Measurements from ENCODE around the gene DKKL1. TPM values are rescaled to one million over a fixed set of nuclear protein-coding genes. Genes with fewer than 3 reads are reported as not detected.

DKKL1 gene
- total and polyA plus RNA-seq, 4 donors = 0.69 TPM; not detected in 3

- no peak for DNase-seq
These were observed 25.7 kb downstream of the DKKL1 start for GRCh38 chr19:49389406-49389805.

GRCh38 chr19:49390131-49390928, 26.7 kb downstream of the DKKL1 start:
- intact Hi-C loops (cut with DNase I) = loop anchor here in 1 of 2 donors (2.0 to 10.0 kb wide), 2 partner anchors 52 to 154 kb away; no protein-coding TSS in a partner anchor
- Histone ChIP-seq H3K27ac (ENCODE audit: low read depth in 1 of 2, low read length in 2 of 2) (no peak overlapping the region), H3K36me3 (ENCODE audit: control insufficient read depth in 1 of 2, insufficient read depth in 2 of 2, low read length in 1 of 2) (no peaks in the 10 kb centered on the region), H3K4me3 (ENCODE audit: low read length in 2 of 2) (no peak overlapping the region), H3K27me3 (ENCODE audit: control insufficient read depth in 1 of 2, insufficient read depth in 2 of 2, low read length in 1 of 2) (no peaks in the 10 kb centered on the region), H3K9me3 (ENCODE audit: control insufficient read depth, low read length) (no peaks in the 10 kb centered on the region), H3K4me1 (ENCODE audit: control insufficient read depth in 1 of 2, insufficient read depth in 2 of 2, low read length in 2 of 2) (no peaks in the 10 kb centered on the region)
- DNase-seq (no peak), ATAC-seq (ENCODE audit: low FRiP score) (no peak)
- whole genome bisulfite sequencing, 2 donors = 59 to 62% methylated on average over 26 of the region's 26 CpGs

More at GRCh38 chr19:49389406-49389805, 25.7 kb downstream of the DKKL1 start:
- H3K4me1 ChIP-seq (ENCODE audit: control insufficient read depth in 1 of 2, insufficient read depth in 2 of 2, low read length in 2 of 2) = no peaks in the 10 kb centered on the region
- intact Hi-C loops (cut with DNase I) = no loop called here
- H3K9me3 ChIP-seq (ENCODE audit: control insufficient read depth, low read length) = no peaks in the 10 kb centered on the region
- no peak for ATAC-seq (ENCODE audit: low FRiP score)
- 84 to 86% methylated on average over 20 of the region's 20 CpGs for WGBS, 2 donors
- H3K27ac ChIP-seq (ENCODE audit: low read depth in 1 of 2, low read length in 2 of 2) = no peak overlapping the region
- no peaks in the 10 kb centered on the region for H3K27me3 ChIP-seq (ENCODE audit: control insufficient read depth in 1 of 2, insufficient read depth in 2 of 2, low read length in 1 of 2)
- H3K4me3 ChIP-seq (ENCODE audit: low read length in 2 of 2) = no peak overlapping the region
- no peaks in the 10 kb centered on the region for H3K36me3 ChIP-seq (ENCODE audit: control insufficient read depth in 1 of 2, insufficient read depth in 2 of 2, low read length in 1 of 2)

GRCh38 chr19:49390929-49391359, 27.3 kb downstream of the DKKL1 start:
- WGBS, 2 donors = 43 to 51% methylated on average over 9 of the region's 9 CpGs
- H3K27ac ChIP-seq (ENCODE audit: low read depth in 1 of 2, low read length in 2 of 2) = no peak overlapping the region
- ATAC-seq (ENCODE audit: low FRiP score) = no peak
- DNase-seq = no peak
- no peak overlapping the region for H3K4me3 ChIP-seq (ENCODE audit: low read length in 2 of 2)
- H3K27me3 ChIP-seq (ENCODE audit: control insufficient read depth in 1 of 2, insufficient read depth in 2 of 2, low read length in 1 of 2) = no peaks in the 10 kb centered on the region
- intact Hi-C loops (cut with DNase I) = loop anchor here in 1 of 2 donors (2.0 to 10.0 kb wide), 2 partner anchors 52 to 154 kb away; no protein-coding TSS in a partner anchor
- no peaks in the 10 kb centered on the region for H3K4me1 ChIP-seq (ENCODE audit: control insufficient read depth in 1 of 2, insufficient read depth in 2 of 2, low read length in 2 of 2)
- H3K9me3 ChIP-seq (ENCODE audit: control insufficient read depth, low read length) = no peaks in the 10 kb centered on the region
- no peaks in the 10 kb centered on the region for H3K36me3 ChIP-seq (ENCODE audit: control insufficient read depth in 1 of 2, insufficient read depth in 2 of 2, low read length in 1 of 2)

DNA sequence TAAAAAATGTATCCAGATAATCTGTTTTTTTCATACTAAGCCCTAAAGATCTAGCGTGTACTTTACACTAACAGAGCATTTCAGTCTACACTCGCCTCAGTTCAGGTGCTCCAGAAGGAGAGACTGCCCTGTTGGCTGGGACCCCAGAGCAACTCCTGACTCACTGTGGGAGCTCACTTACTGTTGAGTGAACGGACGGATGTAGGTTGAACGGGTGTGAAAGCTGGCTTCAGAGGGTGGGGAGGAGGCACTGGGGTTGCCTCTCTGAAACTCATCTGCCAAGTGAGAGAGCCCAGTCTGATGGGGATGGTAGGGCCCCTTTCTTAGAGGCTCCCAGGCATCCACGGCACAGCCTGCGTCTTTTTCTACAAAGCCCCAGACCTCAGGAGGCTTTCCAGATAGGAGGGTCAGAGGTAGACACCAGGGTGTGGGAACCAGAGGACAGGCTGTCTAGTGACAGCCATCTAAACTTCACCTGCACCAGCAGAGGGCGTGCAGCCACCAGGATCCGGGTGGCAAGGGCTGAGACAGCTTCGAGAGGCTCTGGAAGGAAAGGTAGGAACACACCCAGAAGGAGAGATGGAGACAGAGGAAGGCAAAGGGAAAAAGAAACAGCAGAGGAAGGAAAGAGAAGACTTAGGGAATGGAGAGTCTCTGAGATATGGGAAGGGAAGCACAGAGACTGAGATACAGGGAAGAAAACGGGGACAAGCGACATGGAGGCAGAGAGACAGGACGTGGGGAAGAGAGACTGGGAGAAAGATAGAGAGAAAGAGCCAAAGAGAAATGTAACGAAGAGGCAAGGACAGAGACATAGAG, 28.1 kb downstream of the DKKL1 start:
- Histone ChIP-seq H3K27ac (ENCODE audit: low read depth in 1 of 2, low read length in 2 of 2) (no peak overlapping the region), H3K27me3 (ENCODE audit: control insufficient read depth in 1 of 2, insufficient read depth in 2 of 2, low read length in 1 of 2) (no peaks in the 10 kb centered on the region), H3K4me1 (ENCODE audit: control insufficient read depth in 1 of 2, insufficient read depth in 2 of 2, low read length in 2 of 2) (no peaks in the 10 kb centered on the region), H3K9me3 (ENCODE audit: control insufficient read depth, low read length) (no peaks in the 10 kb centered on the region), H3K4me3 (ENCODE audit: low read length in 2 of 2) (no peak overlapping the region), H3K36me3 (ENCODE audit: control insufficient read depth in 1 of 2, insufficient read depth in 2 of 2, low read length in 1 of 2) (no peaks in the 10 kb centered on the region)
- 16 to 27% methylated on average over 14 of the region's 14 CpGs for WGBS, 2 donors
- peak; percentile 86 to 91 for DNase-seq
- intact Hi-C loops (cut with DNase I) = loop anchor here (1.0 to 10.0 kb wide), 3 partner anchors 51 to 153 kb away; no protein-coding TSS in a partner anchor
- ATAC-seq (ENCODE audit: low FRiP score) = peak; percentile 71

- 50 to 55% methylated on average over 5 of the region's 5 CpGs for WGBS, 2 donors
These were observed 30.2 kb downstream of the DKKL1 start for GRCh38 chr19:49393881-49394280.

DNA sequence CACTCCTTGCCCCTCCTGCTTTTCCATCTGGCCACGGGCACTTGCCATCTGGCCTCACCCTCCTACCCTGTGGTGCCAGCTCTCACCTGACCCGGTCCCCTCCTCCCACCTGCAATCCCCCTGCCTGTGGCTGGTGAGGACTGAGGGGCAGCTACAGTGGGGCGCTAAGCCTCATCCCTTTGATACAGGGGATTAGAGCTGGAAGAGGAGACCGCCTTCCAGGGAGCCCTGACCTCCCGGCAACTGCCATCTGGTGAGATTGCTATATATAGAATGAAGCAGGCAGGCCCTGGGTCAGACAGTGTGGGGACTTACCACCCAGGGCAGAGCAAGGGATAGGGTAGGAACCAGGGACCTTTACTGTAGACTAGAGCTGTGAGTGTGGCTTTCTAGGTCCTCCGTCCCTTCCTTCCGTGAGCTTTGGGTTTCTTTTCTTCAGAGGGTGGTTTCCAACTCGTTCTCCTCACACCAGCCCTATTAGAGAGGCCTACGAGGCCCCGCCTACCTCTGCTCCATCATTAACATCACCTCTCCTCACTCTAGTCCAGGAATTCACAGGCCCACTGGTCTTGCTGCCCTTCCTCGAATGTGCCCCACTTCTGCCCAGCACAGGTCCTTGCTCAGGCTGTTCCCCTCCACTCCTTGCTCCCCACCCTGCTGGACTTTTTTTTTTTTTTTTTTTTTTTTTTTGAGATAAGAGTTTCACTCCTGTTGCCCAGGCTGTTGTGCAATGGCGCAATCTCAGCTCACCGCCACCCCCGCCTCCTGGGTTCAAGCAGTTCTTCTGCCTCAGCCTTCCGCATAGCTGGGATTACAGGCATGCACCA, 32.1 kb downstream of the DKKL1 start:
- no peak for ATAC-seq (ENCODE audit: low FRiP score)
- H3K27ac ChIP-seq (ENCODE audit: low read depth in 1 of 2, low read length in 2 of 2) = no peak overlapping the region
- H3K36me3 ChIP-seq (ENCODE audit: control insufficient read depth in 1 of 2, insufficient read depth in 2 of 2, low read length in 1 of 2) = no peaks in the 10 kb centered on the region
- no peaks in the 10 kb centered on the region for H3K9me3 ChIP-seq (ENCODE audit: control insufficient read depth, low read length)
- no peak overlapping the region for H3K4me3 ChIP-seq (ENCODE audit: low read length in 2 of 2)
- H3K4me1 ChIP-seq (ENCODE audit: control insufficient read depth in 1 of 2, insufficient read depth in 2 of 2, low read length in 2 of 2) = no peaks in the 10 kb centered on the region
- WGBS, 2 donors = 76 to 80% methylated on average over 15 of the region's 15 CpGs
- no peak for DNase-seq
- intact Hi-C loops (cut with DNase I) = loop anchor here (5.0 to 10.0 kb wide), 2 partner anchors 149 to 167 kb away; no protein-coding TSS in a partner anchor
- H3K27me3 ChIP-seq (ENCODE audit: control insufficient read depth in 1 of 2, insufficient read depth in 2 of 2, low read length in 1 of 2) = no peaks in the 10 kb centered on the region

More at GRCh38 chr19:49393881-49394280, 30.2 kb downstream of the DKKL1 start:
- ATAC-seq (ENCODE audit: low FRiP score) (no peak), DNase-seq (no peak)
- Histone ChIP-seq H3K36me3 (ENCODE audit: control insufficient read depth in 1 of 2, insufficient read depth in 2 of 2, low read length in 1 of 2) (no peaks in the 10 kb centered on the region), H3K27me3 (ENCODE audit: control insufficient read depth in 1 of 2, insufficient read depth in 2 of 2, low read length in 1 of 2) (no peaks in the 10 kb centered on the region), H3K9me3 (ENCODE audit: control insufficient read depth, low read length) (no peaks in the 10 kb centered on the region), H3K4me3 (ENCODE audit: low read length in 2 of 2) (no peak overlapping the region), H3K27ac (ENCODE audit: low read depth in 1 of 2, low read length in 2 of 2) (no peak overlapping the region), H3K4me1 (ENCODE audit: control insufficient read depth in 1 of 2, insufficient read depth in 2 of 2, low read length in 2 of 2) (no peaks in the 10 kb centered on the region)
- intact Hi-C loops (cut with DNase I) = loop anchor here in 1 of 2 donors (10.0 kb wide), 1 partner anchor 151 kb away; no protein-coding TSS in a partner anchor

GRCh38 chr19:49396738-49397505, 33.2 kb downstream of the DKKL1 start:
- no peaks in the 10 kb centered on the region for H3K4me1 ChIP-seq (ENCODE audit: control insufficient read depth in 1 of 2, insufficient read depth in 2 of 2, low read length in 2 of 2)
- no peaks in the 10 kb centered on the region for H3K27me3 ChIP-seq (ENCODE audit: control insufficient read depth in 1 of 2, insufficient read depth in 2 of 2, low read length in 1 of 2)
- intact Hi-C loops (cut with DNase I) = loop anchor here (5.0 to 10.0 kb wide), 2 partner anchors 148 to 165 kb away; no protein-coding TSS in a partner anchor

More at GRCh38 chr19:49396738-49397505, 33.2 kb downstream of the DKKL1 start:
- Histone ChIP-seq H3K9me3 (ENCODE audit: control insufficient read depth, low read length) (no peaks in the 10 kb centered on the region), H3K4me3 (ENCODE audit: low read length in 2 of 2) (no peak overlapping the region), H3K36me3 (ENCODE audit: control insufficient read depth in 1 of 2, insufficient read depth in 2 of 2, low read length in 1 of 2) (no peaks in the 10 kb centered on the region), H3K27ac (ENCODE audit: low read depth in 1 of 2, low read length in 2 of 2) (no peak overlapping the region)
- DNase-seq (no peak), ATAC-seq (ENCODE audit: low FRiP score) (no peak)
- WGBS, 2 donors = 80 to 81% methylated on average over 8 of the region's 8 CpGs

All from aorta (tissue), 5 donors.